Stimulated activated CD8-positive, alpha-beta memory T cell treated with anti-CD3 and anti-CD28 coated beads, Interleukin-12 subunit alpha, Interleukin-12 subunit beta, amount 100 ng/mL, for 1 hour (primary cell): ENCODE measurements around the gene USP48.
"Not testable (repeated sequence)": the region's sequence is repeated elsewhere in the genome, so short reads cannot be mapped to it uniquely, and the experiment has no call there.

Source experiments
- DNase-seq: peaks from one replicate; pipeline ENCODE4 v3.0.0-alpha.2; 2020; ENCODE audit warnings: low read depth

The USP48 gene, protein sequence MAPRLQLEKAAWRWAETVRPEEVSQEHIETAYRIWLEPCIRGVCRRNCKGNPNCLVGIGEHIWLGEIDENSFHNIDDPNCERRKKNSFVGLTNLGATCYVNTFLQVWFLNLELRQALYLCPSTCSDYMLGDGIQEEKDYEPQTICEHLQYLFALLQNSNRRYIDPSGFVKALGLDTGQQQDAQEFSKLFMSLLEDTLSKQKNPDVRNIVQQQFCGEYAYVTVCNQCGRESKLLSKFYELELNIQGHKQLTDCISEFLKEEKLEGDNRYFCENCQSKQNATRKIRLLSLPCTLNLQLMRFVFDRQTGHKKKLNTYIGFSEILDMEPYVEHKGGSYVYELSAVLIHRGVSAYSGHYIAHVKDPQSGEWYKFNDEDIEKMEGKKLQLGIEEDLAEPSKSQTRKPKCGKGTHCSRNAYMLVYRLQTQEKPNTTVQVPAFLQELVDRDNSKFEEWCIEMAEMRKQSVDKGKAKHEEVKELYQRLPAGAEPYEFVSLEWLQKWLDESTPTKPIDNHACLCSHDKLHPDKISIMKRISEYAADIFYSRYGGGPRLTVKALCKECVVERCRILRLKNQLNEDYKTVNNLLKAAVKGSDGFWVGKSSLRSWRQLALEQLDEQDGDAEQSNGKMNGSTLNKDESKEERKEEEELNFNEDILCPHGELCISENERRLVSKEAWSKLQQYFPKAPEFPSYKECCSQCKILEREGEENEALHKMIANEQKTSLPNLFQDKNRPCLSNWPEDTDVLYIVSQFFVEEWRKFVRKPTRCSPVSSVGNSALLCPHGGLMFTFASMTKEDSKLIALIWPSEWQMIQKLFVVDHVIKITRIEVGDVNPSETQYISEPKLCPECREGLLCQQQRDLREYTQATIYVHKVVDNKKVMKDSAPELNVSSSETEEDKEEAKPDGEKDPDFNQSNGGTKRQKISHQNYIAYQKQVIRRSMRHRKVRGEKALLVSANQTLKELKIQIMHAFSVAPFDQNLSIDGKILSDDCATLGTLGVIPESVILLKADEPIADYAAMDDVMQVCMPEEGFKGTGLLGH

DNA sequence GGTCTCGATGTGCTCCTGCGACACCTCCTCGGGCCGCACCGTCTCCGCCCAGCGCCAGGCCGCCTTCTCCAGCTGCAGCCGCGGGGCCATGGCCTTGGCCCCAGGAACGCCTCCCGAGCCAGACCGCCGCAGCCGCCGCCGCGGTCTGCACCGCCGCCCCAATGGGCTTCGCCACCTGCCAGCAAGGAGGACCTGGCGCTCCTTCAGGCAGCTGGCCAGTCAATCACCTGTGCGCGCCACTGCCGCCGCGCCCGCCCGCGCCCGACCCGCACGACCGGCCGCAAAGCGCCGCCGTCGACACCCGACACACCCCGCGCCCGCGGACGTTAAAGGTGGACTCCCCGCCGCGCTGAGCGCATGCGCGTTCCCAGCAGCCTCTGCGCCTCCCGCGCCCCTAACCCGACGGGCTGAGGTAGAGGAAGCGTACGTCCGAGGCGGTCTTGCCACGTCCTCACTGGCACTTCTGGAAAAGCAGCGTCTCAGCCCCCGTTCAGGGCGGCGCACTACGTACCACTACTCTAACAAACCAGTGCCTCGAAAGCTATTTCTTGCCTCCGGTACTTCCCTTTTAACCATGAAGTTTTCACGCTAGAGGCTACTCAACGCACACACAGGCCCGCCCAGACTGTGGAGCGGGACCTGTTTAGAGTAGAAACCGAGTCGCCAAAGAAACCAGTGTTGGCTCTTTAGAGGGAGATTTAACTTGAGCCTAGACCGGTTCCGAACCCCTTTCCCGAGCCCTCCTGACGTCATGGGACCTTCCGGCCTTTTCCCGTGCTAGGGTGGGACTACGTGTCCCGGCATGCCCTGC, at the start of gene USP48:
TSS of gene USP48 (minus strand) at position 282 of the 811 bp plus-strand sequence. CDS start at position 90, 192 bp downstream.
- DNase-seq = peak; percentile 94

DNA sequence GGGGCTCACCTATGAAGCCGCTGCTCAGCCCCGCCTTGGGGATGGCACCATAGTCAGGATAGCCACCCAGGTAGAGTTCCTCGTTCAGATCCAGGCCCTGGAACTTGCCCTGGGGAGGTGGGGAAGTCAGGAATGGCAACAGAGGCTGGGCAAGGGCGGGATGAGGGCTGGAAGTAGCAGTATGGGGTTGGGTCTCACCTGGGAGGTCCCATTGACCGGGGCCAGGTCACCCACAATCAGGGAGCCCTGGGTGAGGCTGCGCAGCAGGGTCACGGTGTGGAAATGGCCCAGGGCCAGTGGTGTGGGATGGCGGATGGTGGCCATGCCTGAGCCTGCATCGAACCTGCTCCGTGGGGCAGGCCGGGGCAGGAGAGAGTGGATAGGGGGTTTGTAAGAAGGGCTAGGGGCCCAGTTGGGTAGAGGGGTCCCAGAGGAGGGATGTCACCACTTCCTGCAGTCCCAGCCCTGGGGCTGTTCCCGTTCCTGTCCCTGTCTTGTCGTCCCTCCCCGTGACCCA, 48.6 kb upstream of the USP48 start:
- no peak for DNase-seq

DNA sequence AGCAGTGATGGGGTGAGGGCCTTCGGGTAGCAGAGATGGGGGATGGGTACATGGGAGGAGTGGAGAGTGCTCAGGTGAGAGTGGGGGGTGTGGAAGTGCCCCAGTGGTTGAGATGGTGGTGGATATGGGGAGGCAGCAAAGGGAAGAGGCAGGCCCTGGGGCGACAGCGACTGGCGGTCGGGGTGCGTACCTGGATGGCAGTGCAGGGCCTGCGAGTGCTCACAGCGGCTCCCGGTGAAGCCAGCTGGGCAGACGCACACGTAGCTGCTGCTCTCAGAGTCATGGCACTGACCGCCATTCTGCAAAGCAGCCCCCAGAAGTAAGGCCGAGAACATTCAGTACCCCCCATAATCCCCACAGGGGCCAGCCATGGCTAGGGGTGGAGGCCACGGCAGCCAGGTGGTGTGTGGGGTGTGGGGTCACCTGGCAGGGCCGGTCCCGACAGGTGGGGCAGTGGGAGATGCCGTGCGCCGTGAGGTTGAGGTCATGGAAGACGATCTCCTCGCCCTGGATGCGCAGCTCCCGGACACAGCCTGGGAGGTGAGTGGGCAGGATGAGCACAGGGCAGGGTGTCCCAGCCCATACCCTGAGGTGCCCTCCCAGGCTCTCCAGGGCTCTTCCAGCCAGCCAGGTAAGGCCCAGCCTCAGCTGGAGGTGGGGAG, 48.0 kb upstream of the USP48 start:
- DNase-seq = no peak

DNA sequence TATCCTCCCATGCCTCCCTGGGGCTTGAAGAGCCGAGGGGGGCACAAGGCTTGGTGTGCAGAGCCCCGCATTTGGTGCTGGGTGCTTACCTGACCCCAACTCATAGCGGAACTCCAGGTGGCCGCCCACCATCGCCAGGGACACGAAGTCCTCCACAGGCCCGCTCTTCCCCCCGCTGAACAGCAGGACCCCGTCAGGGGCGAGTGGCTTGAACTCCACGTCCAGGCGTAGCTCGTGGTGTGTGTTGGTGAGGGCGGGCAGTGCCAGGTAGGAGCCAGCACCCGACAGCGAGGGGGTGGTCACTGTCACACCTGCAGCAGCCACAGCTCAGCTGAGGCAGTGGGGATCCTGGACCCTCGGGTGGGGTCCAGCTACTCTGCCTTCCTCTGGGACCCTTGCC, 46.3 kb upstream of the USP48 start:
- no peak for DNase-seq

DNA sequence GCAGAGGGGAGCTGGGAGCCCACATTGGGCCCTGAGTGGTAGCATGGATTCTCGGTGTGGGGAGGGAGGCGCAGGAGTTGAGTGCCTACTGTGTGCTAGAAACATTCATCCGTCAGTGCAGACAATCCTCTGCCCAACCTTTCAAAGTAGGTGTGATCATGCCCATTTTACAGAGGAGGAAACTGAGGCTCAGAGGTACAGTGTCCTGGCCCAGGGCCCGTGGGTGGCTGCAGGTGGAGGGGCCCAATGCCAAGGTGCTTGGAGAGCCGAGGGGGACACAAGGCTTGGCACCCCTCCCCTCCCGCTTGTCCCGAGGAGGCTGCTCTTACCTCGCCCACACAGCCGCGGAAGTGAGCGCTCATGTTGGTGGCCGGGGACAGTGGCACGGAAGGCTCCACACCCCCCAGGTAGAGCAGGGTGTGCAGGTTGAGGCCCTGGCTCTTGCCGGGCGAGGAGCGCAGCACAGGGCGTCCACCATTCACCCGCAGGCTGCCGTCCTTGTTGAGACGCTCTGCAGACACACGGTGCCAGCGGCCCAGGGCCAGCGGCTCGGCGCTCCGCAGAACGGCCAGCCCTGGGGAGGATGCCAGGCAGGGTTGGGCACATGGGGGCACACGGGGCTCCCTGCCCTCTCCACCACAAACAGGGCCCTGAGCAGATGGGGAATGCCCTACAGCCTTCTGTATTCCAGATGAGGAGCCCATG, 45.7 kb upstream of the USP48 start:
- no peak for DNase-seq

DNA sequence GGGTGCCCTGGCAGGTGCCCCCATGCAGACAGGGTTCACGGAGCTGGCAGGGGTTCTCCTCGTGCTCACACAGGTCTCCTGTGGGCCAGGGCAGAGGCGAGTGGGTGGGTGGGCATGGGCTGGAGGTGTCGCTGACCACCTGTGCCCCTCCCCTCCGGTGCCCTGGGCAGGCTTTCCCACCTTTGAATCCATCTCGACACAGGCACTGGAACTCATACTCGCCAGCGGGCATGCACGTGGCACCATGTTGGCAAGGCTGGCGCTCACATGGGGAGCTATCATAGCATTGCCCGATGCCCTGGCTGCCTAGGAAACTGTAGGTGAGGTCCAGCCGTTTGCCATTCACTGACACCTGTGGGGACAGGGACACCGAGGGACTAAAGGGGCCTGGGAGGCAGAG, 45.1 kb upstream of the USP48 start:
- no peak for DNase-seq

DNA sequence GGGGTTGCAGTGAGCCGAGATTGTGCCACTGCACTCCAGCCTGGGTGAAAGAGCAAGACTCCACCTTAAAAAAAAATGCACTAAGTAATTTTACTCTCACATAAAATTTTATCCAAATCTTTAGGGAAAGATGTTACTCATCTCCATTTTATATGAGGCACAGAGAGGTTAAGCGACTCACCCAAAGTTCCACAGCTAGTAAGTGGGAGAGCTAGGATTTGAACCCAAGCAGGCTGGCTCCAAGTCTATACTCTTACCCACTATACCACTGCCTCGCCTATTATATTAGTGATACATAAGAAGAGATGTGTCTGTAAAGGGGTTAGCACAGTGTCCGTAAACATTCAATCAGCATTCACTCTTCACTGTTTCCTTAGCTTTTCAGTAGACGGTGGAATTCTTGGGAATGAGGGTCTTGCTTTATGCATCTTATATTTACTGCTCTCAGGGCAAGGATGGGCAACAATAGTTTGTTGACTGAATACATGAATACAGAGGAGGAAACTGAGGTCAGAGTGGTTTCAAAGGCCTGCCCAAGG, 44.3 kb upstream of the USP48 start:
- no peak for DNase-seq

DNA sequence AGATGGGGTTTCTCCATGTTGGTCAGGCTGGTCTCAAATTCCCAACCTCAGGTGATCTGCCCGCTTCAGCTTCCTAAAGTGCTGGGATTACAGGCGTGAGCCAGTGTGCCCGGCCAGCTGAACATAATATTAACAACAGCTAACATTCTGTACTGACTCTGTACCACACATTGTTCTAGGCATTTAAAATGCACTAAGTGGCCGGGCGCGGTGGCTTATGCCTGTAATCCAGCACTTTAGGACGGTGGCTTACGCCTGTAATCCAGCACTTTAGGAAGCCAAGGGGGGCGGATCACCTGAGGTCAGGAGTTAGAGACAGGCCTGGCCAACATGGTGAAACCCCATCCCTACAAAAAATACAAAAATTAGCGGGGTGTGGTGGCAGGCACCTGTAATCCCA, 43.7 kb upstream of the USP48 start:
- not testable (repeated sequence) for DNase-seq

DNA sequence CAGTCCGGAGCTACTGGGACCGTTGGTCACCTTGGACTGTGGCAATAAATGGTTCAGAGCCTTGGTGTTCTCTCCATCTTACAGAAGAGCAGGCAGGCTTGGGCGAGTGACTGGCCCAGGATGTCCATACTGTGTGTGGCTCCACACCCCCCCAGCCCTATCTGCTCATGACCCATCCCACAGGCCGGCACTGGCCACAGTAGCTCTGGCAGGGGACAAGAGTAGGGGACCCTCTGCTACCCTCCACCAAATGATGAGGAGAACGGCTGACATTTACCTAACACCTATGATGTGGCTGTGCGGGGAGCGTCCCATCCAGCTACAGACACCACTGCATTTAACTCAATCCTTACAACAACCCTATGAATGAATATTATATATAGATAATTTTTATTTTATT, 42.4 kb upstream of the USP48 start:
- no peak for DNase-seq

DNA sequence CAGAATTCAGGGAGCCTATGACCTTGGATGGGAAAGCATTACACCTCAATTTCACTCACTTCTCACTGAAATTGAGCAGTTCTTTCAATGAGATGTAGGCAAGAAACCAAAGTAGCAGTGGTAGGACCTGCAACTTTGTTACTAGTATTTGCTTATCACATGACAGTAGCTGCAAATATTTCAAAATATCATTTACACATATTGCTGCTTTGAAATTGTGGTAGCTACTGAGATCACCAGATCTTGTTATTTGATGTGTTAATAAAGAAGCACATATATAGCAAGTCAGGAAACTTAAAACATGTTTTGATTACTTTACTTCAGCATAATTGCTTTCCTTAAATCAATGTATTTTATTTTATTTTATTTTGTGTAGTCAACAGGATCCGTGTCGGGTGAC, 42.0 kb upstream of the USP48 start:
- no peak for DNase-seq

DNA sequence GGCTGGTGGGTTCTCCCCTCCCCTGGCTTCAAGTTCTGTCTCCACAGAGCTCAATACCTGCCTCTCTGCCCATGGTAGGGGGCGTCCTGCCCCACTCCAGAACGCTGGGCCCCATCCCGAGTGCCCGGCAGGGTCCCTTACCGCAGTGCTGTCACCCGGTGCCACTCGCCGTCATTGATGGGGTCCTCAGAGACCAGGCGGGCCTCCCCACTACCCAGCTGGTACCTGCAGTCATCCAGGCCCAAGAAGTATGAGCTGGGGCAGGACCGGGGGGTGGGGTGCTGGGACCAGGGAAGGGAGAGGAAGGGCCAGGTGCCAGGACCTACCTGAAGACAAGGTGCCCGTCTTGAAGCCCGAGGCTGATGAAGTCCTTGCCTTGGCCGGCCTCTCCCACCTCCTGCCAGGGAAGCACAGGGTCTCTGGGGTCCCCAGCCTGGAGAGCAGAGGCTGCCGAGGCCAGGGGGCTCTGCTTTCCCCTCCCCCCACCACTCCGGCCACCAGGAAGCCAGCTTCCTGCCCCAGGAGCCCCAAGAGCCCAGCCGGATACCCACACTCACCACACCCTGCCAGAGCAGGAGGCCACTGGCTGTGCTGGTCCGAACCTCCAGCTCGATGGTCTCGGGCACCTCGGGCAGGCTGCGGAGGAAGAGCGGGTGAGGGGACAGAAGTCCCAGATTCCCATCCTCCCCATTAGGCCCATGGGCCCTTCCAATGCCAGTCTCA, 41.2 kb upstream of the USP48 start:
- DNase-seq = no peak

DNA sequence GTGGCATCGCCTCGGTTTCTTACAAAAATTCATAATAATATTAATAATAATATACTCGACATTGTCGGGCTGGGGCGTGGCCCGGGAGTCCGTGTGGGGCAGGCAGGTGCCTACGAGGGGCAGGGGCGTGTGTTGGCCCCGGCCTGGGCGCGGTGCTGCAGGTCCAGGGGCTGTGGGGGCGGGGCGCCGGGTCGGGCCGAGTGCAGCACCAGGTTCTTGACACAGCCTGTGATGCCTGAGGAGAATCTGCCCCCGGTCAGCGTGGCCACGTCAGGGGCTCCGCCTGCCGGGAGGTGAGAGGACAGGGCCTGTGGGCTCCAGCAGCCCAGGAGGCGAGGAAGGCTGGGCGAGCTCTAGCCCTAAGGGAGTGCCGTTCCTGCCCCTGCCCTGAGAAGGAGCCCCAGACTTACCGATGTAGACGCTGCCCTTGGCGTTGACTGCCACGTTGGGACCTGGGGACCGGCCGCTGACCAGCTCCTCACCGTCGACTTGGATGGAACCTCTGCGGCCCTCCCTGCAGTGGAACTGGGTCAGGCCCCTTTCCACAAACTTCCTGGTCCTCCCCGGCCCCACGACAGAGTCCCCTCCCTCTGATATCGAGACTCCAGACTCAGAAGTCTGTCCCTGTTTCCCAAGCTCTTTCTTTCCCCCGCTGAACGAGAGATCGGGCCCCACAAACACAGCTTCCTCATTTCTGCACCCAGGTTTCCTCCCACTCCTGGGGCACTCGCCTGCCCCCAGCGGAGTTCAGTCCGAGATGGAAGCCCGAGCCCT, 40.4 kb upstream of the USP48 start:
- DNase-seq = no peak

DNA sequence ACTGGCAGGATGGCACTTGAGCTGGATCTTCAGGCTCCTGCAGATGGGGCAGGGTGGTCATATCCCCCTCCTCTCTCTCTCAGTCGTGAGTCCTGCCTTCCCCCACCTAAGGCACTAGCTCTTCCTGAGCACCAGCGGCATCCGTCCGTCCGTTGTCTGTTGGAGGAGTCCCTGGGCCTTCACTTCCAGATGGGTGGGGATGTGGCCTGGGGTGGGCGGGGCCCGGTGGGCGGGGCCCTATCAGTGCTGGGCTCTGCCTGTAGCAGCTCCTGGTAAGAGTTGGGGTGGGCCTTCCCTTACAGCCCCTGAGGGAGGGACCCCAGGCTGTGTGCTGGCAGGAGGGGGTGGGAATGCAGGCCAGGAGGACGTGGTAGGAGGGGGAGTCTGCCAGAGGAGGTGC, 39.4 kb upstream of the USP48 start:
- DNase-seq = no peak

DNA sequence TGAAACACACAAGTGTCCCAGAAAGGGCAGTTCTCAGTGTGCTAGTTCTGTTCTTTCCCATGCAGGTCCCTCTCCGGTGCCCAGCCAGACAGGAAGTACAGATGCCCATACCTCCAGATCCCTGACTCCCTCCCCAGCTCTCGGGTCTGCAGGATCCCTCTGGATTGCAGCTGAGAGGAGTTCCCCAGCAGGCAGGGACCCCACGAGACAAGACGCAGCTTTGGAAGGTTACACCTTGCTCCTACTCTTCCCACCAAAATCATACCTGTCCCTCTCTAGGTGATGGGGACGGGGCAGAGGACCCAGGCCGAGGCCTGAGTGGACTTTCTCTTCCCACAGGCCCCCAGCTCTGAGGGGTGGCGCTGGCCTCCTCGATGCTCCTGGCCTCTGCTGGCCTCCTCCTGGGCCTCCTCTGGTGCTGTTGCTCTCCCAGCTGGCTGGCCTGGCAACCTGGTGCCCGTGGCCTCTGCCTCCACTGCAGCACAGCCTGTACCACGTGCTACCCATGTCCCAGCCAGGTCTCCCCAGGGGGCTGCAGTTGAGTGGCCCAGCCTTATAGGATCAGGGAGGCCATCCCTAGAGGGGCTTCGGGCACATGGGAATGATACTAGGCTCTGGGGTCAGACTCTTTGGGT, 38.6 kb upstream of the USP48 start:
- no peak for DNase-seq

DNA sequence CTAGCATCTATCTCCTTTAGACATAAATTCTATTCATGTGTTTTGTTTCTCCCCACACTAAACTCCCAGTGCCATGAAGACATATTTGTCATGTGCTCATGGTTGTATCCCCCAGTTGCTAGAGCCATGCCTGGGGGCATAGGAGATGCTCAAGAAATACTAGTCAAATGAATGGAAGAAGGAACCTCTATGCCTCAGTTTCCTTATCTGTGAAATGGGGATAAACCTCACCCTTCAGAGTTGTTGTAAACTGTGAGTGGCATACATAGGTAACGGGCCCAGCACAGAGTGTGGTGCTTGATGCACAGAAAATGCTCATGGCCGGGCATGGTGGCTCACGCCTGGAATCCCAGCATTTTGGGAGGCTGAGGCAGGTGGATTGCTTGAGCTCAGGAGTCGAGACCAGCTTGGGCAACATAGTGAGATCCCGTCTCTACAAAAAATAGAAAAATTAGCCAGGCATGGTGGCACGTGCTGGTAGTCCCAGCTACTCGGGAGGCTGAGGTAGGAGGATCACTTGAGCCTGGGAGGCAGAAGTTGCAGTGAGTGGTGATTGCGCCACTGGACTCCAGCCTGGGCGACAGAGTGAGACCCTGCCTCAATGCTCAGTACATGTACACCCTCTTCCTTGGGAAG, 37.8 kb upstream of the USP48 start:
- no peak for DNase-seq

DNA sequence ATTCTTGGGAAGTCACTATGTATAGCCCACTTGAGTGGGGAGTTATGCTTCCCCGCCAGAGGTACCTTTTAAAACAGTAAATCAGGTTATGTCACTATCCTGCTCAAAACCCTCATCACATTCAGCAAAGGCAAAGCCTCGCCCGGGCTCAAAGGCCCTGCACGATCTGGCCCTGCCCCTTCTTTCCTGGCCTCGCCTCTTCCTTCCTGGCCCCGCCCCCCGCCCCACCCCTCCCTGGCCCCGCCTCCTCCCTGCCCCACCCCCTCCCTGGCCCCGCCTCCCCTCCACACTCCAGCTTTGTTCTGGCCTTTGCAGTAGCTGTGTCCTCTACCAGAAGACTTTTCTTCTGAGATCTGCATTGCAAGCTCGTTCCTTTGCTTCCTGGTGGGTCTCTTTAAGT, 35.7 kb upstream of the USP48 start:
- DNase-seq = no peak

DNA sequence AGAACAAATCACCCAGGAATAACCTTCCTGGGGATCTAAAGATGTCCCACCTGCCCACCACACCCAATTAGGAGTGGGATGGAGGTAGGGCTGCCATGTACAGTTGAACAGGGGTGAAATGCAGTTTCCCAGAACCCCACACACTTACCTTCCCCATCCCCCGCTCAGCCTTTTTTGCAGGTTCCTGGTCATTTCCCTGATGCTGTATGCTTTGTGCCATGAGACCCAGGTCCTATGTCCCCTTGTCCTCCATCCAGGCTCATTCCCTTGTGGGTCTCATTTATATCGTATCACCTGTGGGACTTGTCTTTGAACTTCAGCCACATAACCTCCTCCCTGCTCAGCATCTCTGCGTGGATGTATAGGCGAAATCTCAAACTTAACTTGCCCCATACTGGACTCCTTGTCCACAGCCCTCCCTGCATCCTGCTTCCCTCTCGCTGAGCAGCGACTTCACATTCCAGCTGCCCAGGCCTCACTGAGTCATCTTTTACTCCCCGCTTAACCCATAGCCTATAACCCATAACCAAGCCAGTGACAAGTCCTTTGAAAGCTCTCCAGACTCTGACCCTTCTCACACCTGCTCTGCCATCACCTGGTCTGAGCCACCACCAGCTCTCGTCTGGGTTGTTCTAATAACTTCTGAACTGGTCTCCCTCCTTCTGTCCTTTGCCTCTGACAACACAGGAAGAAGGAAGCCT, 33.8 kb upstream of the USP48 start:
- DNase-seq = no peak
